Kasumi-1 (cell line): ENCODE data around the gene SNED1.

Experiments
- DNase-seq, 2 experiments: peaks; one replicate each; lab custom pipeline; 2025; lab: John Stamatoyannopoulos, UW

Gene SNED1

DNA sequence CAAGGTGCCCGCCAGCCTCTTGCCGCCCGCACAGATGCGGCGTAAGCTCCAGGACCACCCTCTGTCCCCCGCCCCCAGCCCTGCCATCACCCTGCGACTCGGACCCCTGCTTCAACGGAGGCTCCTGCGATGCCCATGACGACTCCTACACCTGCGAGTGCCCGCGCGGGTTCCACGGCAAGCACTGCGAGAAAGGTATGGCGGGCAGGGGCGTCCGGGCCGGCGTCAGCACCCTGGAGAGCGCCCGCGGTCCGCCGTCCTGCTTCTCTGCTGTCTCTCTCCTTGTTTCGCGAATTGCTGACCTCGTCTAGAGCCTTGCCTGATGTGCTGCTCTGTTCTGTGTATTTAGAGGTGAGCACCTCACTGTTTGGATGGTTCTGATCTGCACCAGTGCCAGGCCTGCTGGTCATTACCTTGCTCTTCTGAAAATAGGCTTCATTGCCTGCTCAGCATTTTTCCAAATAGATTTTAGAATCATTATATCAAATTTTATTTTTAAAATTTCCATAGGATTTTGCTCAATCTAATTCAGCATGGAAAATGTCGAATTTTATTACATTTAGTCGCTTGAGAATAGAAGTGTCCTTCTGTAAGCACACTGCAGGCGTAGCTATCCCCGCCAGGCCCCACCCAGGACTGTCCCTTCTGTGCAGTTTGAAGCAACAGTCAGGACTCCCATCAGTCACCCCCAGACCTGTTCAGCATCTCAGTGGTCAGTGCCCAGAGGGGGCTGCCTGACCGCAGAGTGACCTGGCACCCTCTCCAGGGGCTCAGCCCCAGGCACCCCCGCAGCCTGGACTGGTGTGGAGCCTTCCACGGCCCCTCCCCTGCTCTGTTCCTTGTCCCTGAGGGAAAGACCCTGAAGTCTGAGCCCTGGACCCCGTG is 51.6 kb downstream of the SNED1 start:
- no peak for DNase-seq

DNA sequence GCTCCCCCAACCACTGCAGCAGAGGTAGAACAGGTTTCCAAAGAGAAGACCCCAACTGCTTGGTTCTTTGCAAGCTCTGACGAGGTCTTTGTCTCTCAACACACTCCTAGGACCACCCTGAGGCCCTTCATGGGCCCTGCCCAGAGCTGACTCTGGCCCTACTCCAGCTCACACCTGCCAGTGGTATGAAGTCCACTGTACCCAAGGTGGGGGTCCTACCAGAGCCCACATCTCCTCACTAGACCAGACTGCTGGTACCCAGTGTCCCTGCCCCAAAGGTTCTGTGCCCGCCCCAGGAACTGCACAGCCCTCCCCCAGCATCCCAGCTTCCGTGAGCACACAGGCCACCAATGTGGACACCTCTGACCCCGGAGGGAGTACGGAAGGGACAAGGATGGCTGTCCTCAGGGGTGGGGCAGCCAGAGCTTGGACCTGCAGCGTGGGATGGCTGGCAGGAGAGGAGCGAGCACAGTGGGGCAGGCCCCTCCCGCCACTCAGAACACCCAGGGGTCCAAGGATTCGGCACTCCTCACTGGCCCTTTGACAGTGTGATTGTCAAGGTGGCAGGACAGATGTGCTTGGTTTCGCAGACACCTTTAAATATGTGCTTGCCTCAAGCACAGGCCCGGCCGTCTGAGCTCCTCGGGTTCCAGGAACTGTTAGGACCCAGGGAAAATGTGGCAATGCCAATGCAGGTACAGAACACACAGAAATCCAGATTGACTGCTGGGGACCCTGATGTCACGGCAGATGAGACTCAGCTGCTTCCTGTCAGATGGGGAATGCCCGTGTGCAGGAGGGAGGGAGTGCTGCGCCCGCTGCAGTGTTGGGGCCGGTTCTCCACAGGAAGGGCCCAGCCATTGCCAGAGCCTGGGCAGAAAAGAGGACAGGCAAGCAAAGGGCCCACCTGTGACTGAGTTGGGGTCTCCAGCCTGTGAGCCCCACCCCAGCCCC is 52.5 kb downstream of the SNED1 start:
- DNase-seq, result no peak

GRCh38 chr2:241051578-241052487 is 53.4 kb downstream of the SNED1 start:
- no peak for DNase-seq

GRCh38 chr2:241052677-241053360 is 54.4 kb downstream of the SNED1 start:
- no peak for DNase-seq

- DNase-seq, result no peak
Measured at GRCh38 chr2:241053576-241054251, 55.3 kb downstream of the SNED1 start.

GRCh38 chr2:241061275-241061674 is 62.9 kb downstream of the SNED1 start:
- DNase-seq, result no peak

GRCh38 chr2:241062389-241063092 is 64.1 kb downstream of the SNED1 start:
- no peak for DNase-seq

DNA sequence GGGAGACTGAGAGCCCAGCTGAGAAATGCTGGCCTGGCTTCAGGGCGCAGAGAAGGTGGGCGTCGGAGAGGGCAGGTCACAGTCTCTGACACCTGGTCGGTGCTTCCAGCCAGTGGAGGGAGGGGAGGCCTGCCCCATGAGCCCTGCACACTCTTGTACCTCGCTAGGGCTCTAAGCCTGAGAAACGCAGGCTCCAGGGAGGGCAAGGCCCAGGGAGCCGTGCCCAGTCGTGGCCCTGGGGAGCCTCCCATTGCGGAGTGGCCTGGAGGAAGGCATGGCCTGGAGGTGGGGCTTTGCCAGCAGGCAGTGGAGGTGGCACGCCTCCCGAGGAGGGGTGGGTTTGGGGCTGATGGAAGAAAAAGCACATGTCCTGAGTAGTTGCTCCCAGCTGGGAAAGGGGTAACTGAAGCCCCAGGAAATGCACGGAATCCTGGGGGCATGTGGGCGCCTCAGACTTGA is 64.7 kb downstream of the SNED1 start:
- DNase-seq, result no peak

- no peak for DNase-seq
Measured at GRCh38 chr2:241063587-241063986, 65.2 kb downstream of the SNED1 start.

DNA sequence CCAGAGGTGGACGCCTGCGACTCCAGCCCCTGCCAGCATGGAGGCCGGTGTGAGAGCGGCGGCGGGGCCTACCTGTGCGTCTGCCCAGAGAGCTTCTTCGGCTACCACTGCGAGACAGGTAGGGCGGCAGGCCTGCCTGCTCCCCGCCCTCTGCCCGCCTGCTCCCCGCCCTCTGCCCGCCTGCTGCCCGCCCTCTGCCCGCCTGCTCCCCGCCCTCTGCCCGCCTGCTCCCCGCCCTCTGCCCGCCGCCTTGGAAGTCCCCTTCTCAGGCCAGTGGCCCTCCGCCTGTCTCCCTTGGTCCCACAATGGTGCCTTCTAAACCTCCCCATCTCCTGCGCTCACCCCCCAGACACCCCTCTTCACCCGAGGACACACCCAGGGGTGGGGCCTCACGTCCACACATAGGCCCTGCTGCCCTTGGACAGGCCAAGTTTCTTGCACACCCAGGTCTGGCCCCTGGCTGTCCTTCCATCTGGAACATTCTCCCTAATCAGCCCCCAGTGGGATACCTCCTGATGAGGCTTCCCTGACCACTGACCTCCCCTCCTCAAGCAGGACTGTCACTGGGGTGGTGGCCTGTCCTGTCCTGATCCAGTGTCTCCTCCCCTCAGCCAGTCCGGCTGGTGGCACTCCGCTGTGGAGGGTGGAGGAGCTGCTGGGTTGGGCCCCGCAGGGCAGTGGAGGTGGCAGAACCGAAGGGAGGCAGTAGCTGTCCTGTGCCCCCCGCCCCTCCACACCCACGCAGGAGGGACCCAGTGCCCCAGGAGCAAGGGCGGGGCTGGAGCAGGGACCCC is 65.8 kb downstream of the SNED1 start:
- DNase-seq, result no peak

DNA sequence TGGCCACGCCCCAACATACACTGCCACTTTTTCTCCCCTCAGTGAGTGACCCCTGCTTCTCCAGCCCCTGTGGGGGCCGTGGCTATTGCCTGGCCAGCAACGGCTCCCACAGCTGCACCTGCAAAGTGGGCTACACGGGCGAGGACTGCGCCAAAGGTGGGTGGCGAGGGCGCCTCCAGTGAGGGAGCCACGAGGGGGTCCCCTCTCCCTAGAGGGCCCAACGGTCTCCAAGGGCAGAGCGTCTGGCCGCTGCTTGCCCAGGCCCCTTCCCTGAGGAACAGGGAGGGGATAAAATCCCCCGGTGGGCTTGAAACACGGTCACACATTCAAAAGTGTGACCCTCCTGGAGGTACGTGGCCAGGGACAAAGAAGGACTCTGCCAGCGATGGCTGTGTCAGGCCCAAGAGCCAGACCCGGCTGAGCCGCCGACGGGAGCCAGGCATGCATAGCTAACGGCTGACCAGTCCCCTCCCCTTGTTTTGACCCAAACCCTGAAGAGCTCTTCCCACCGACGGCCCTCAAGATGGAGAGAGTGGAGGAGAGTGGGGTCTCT is 66.5 kb downstream of the SNED1 start:
- no peak for DNase-seq

DNA sequence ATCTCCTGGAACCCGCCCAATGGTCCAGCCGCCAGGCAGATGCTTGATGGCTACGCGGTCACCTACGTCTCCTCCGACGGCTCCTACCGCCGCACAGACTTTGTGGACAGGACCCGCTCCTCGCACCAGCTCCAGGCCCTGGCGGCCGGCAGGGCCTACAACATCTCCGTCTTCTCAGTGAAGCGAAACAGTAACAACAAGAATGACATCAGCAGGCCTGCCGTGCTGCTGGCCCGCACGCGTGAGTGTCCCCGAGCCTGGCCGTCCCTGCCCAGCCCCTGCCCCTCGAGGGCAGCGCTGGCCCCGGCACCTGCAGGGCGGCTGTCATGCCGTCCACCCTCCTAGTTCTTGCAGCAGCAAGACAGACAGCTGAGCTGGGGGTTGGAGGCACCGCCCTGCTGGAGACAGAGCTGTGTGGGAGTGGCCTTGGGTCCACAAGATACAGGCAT is 67.0 kb downstream of the SNED1 start:
- no peak for DNase-seq

DNA sequence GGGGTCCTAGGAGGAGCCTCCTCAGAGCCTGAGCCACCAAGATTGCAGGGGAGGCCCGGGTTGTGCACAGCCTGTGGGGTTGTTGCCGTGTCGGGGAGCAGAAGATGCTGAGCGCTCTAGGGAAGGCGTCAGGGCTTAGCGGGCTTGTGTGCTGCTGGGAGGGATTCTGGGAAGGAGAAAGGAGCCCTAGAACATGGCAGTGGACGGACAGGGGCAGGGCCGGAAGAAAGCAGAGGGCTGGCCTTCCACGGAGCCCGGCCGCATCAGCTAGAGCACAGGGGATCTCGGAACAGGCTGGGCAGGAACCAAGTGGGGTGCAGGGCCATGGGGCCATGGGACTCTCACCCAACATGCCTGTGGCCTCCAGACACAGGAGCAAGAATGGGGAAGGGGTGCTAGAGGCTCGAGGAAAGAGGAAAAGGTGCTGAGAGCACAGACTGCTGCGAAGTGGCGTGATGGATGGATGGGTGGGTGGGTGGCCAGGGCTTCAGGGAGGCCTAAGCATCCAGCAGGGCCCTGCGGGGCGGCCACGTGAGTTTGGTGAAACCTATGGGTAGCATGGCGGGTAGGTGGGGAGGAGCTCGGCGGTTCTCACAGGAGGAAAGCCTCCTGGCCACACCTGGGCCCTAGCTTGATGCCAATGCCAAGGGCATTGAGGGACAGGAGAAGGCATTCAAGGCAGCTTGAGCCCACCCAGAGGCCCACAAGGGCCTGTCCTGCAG is 67.9 kb downstream of the SNED1 start:
- DNase-seq, result no peak

GRCh38 chr2:241066893-241067341 is 68.5 kb downstream of the SNED1 start:
- DNase-seq, result peak in 1 of 2 experiments; percentile 5

DNA sequence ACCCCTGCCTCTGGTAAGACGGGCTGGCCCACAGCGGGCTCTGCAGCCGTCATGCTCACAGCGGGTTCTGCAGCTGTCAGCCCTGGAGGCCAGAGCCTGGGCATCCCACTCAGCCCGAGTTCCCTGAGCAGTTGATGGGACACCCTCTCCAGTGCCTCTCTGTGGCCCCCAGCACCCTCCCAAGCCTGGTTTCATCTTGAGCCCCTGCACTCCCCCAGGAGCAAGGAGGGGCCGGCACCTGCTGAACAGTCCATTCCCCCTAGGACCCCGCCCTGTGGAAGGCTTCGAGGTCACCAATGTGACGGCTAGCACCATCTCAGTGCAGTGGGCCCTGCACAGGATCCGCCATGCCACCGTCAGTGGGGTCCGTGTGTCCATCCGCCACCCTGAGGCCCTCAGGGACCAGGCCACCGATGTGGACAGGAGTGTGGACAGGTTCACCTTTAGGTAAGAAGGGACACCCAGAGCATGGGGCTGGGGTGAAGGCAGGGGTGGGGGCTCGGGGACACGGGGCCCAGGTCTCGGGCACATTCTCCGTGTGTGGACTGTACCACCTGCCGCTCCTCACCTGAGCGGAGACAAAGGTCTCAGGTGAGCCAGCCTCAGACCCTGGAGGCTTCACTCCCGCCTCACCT is 69.2 kb downstream of the SNED1 start:
- no peak for DNase-seq

DNA sequence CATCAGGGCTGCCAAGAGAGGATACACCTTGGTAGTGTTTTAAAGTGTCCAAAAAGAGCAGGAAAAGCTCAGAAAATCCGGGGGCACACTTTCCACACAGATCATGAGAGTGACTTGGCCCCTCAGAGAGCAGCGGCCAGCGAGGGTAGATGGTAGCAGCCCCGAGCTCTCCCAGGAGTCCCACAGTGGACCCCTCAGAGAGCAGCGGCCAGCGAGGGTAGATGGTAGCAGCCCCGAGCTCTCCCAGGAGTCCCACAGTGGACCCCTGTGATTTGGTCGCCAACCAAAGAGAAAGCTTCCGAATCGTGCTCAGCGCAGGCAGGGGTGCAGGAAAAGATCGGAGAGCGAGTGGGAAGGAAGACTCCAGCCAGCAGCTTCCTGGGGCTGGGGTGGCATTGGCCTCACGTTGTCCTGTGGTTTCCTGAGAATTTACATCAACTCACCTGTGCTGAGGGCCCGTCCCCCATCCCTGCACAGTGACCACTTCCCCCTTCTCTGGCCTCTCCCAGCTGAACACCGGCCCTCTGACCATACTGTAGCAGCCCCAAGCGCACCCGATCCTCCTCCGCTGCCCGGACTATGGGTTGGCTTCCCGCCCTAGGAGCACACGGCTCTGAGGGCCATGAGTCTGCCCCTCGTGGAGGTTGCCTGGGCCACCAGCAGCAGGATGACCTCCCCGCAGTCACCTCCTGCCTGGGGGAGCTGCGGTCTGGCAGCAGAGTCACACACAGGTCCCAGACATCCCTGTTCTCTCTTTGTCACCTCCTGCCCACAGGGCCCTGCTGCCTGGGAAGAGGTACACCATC is 69.9 kb downstream of the SNED1 start:
- no peak for DNase-seq
